ENCODE results near the gene OR6K2. TPM values are rescaled to one million over a fixed set of nuclear protein-coding genes. Genes with fewer than 3 reads are reported as not detected.
"Not testable (repeated sequence)": the region's sequence is repeated elsewhere in the genome, so short reads cannot be mapped to it uniquely, and the experiment has no call there.

Gene OR6K2
- total RNA-seq, 1 experiment from 2014 or later, result not detected

GRCh38 chr1:158688343-158688742, 12.1 kb downstream of the OR6K2 start:
- DNase-seq (ENCODE audit: low read depth); in situ Hi-C loops (cut with HindIII; ENCODE audit: low pct_unique_long_range_greater_than_20kb, low sequenced_read_pairs): not testable (repeated sequence)

- in situ Hi-C loops (cut with HindIII; ENCODE audit: low pct_unique_long_range_greater_than_20kb, low sequenced_read_pairs), result no loop called here
Measured at GRCh38 chr1:158687037-158687436, 13.4 kb downstream of the OR6K2 start.

DNA sequence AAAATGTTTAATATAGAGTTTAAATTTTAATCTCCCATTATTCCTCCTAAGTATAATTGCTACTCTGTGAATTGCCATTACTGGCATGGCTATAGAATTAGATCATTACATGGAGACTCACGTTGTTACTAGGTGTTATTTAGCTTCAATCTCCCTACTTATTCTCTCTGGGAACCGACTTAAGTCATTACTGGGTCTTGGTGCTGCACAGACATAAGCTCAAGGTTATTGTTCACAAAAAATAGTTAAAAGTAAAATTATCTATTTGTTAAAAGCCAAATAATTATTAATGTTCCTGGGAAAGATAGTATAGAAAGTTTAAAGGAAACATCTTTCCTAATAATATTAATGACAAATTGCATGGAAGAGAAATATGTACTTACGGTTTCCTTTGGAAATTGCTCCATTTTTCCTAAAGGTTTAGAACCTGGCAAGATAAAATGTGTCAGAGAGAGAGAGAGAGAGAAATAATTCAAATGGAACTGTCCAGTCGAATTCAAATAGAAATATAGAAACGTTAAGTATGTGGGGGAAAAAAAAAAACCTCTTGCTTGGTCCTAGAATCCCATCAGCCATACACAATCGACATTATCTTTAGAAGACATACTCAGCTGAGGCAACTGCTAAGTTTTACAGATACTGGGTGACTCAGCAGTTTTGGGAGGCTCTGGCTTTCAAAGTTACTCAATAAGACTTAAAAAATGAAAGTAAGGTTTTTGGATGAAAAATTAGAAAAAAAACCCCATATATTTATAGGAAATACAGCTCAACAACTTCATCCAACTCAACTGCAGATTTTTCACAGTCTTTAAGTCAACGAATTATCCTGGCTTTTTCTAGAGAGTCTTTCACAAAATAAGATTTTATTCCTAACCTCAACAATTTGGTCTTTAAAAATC, 14.1 kb downstream of the OR6K2 start, which contains the start of gene SPTA1:
TSS of gene SPTA1 (minus strand) at position 605 of the 899 bp plus-strand sequence. CDS start at position 407, 198 bp downstream.
- in situ Hi-C loops (cut with HindIII; ENCODE audit: low pct_unique_long_range_greater_than_20kb, low sequenced_read_pairs), result no loop called here
- no peak for DNase-seq (ENCODE audit: low read depth)

More at GRCh38 chr1:158687037-158687436, 13.4 kb downstream of the OR6K2 start:
- DNase-seq (ENCODE audit: low read depth), result no peak

GRCh38 chr1:158685085-158685484, 15.4 kb downstream of the OR6K2 start:
- no peak for DNase-seq (ENCODE audit: low read depth)
- in situ Hi-C loops (cut with HindIII; ENCODE audit: low pct_unique_long_range_greater_than_20kb, low sequenced_read_pairs), result no loop called here

DNA sequence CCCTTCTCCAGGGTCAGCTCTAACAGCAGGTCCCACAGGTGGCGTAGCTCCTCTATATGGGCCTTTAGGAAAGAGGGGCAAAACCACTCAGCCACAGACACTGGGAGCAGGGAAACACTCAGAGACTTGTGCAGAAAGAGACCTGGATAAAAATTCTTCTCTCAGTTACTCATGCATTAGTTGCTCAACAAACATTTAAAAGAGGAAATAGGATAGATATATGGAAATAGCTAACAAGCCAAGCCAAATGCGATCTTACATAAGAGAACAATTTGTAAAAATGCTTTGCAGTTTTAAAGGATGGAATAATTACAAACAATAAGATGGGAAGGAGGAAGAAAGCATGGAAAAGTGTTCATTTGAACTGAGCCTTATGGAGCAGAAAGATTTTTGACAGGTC, 18.8 kb downstream of the OR6K2 start:
- no peak for DNase-seq (ENCODE audit: low read depth)

DNA sequence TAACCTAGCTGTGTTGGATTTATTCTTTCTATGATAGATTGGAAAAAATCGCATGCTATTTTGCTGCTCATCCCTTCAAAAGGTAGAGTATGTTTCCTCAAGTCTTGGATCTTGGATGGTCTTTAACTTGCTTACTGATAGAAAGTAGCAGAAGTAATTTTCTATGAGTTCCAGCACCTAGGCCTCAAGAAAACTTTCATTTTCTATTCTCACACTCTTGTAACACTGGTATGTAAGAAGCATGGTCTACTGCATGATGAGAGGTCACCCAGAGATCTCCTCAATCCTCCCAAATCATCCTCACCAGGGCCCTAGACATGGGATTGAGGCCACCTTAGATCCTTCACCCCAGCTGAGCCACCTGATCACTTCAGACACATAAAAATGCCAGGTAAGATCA, 21.2 kb downstream of the OR6K2 start:
- DNase-seq (ENCODE audit: low read depth), result no peak
- in situ Hi-C loops (cut with HindIII; ENCODE audit: low pct_unique_long_range_greater_than_20kb, low sequenced_read_pairs), result no loop called here

More for the DNA sequence above, 18.8 kb downstream of the OR6K2 start:
- in situ Hi-C loops (cut with HindIII; ENCODE audit: low pct_unique_long_range_greater_than_20kb, low sequenced_read_pairs), result no loop called here

- DNase-seq (ENCODE audit: low read depth), result no peak
- in situ Hi-C loops (cut with HindIII; ENCODE audit: low pct_unique_long_range_greater_than_20kb, low sequenced_read_pairs), result no loop called here
Measured at GRCh38 chr1:158675563-158676323, 24.7 kb downstream of the OR6K2 start.

DNA sequence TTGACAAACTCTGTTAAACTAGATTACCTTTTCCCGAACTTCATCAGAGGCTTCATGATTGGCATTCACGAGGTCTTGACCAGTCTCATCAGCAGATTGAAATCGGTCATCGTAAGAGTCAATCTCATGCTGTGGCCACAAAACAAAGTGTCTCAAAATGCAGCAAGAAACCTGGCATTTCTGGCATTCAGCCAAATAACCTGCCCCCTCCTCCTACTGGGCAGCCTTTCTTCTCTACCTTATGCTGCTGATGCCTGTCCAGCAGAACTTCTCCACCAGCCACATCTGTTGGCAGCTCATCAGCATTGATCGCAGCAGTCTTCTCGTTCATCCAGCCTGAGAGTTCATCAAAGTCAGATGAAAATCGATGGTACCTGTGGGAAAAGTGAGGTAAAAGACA, 26.1 kb downstream of the OR6K2 start:
- no peak for DNase-seq (ENCODE audit: low read depth)
- in situ Hi-C loops (cut with HindIII; ENCODE audit: low pct_unique_long_range_greater_than_20kb, low sequenced_read_pairs), result no loop called here

DNA sequence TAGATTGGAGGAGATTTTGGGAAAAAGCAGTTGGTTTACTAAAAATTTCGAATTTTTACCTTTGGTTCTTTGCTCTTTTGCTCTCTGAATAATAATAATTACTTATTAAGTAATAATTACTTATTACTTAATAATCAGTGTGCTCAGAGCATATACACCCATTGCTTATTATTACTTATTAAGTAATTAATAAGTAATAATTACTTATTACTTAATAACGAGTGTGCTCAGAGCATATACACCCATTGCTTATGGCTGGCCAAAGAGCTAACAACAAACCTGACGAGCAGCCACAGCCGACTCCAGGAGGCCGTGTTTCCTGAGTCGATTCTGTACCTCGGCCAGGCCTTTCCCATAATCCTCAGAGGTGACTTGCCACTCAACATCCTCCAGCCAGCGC, 34.4 kb downstream of the OR6K2 start:
- no peak for DNase-seq (ENCODE audit: low read depth)
- in situ Hi-C loops (cut with HindIII; ENCODE audit: low pct_unique_long_range_greater_than_20kb, low sequenced_read_pairs), result no loop called here

DNA sequence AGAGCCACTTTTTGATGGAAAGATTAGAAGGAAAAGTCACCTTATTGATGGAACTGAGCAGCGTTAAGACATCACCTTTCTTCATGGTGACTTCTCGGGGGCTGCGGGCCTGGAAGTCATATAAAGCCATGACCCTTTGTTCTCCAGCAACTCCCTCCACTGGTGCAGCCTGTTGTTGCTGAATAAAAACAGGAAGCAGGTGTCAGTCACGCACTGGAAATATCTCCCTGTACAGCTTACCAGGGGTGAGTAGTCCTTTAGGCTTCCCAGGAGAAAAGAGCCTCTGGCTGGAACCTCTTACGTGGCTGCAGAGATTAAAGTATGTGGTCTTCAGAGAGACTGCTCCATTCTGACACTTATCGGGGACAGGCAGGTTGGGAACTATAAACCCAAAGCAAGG, 45.9 kb downstream of the OR6K2 start:
- in situ Hi-C loops (cut with HindIII; ENCODE audit: low pct_unique_long_range_greater_than_20kb, low sequenced_read_pairs), result no loop called here
- DNase-seq (ENCODE audit: low read depth), result no peak

GRCh38 chr1:158654086-158654485, 46.4 kb downstream of the OR6K2 start:
- in situ Hi-C loops (cut with HindIII; ENCODE audit: low pct_unique_long_range_greater_than_20kb, low sequenced_read_pairs), result no loop called here
- no peak for DNase-seq (ENCODE audit: low read depth)

DNA sequence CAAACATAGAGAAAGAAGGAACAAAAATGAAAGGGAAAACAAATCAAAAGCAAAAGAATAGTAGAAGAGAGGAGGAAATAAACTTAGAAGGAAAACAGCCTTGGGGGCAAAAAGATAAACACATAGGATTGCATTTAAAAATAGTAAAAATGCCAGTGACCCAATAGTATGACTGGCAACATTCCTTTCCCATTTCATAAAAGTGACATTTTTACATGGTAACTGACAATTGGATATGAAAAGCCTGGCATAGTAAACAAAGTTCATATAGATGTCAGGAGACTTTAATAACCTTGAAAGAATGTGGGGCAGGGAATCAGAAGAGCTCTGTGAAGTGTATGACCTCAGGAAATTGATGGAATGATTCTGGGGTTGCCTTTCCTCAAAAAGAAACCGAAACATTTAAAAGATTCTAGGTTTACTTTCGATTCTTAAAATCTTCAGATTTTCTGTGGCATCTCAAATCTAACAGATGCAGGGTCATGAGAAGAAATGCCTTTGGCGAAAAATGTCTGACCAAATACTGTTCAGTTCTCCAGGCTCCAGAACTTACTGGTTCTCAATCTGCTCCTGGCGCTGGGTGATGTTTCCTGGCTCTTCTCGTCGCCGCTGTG, 47.6 kb downstream of the OR6K2 start:
- in situ Hi-C loops (cut with HindIII; ENCODE audit: low pct_unique_long_range_greater_than_20kb, low sequenced_read_pairs), result no loop called here
- no peak for DNase-seq (ENCODE audit: low read depth)

Other genes with a start within 250 kb of the OR6K2 start
- not detected in 2 replicates for gene OR10K1, start 238.8 kb downstream of the OR6K2 start, total RNA-seq (2014; rRNA removed; shearing (Covaris generic); ENCODE audit: low replicate concordance)
- not detected in 2 replicates for gene OR10R2, start 228.4 kb downstream of the OR6K2 start, total RNA-seq (2014; rRNA removed; shearing (Covaris generic); ENCODE audit: low replicate concordance)
- gene OR6Y1, start 146.2 kb downstream of the OR6K2 start, total RNA-seq (2014; rRNA removed; shearing (Covaris generic); ENCODE audit: low replicate concordance), result not detected in 2 replicates
- gene OR6P1, start 130.1 kb downstream of the OR6K2 start, total RNA-seq (2014; rRNA removed; shearing (Covaris generic); ENCODE audit: low replicate concordance), result not detected in 2 replicates
- gene OR10X1, start 120.8 kb downstream of the OR6K2 start, total RNA-seq (2014; rRNA removed; shearing (Covaris generic); ENCODE audit: low replicate concordance), result not detected in 2 replicates
- gene OR10Z1, start 95.4 kb downstream of the OR6K2 start, total RNA-seq (2014; rRNA removed; shearing (Covaris generic); ENCODE audit: low replicate concordance), result not detected in 2 replicates
- not detected in 2 replicates for gene SPTA1, start 13.9 kb downstream of the OR6K2 start, total RNA-seq (2014; rRNA removed; shearing (Covaris generic); ENCODE audit: low replicate concordance)
- gene OR6K3, start 20.1 kb upstream of the OR6K2 start, total RNA-seq (2014; rRNA removed; shearing (Covaris generic); ENCODE audit: low replicate concordance), result not detected in 2 replicates
- not detected in 2 replicates for gene OR6K6, start 54.1 kb upstream of the OR6K2 start, total RNA-seq (2014; rRNA removed; shearing (Covaris generic); ENCODE audit: low replicate concordance)
- gene OR6N1, start 71.5 kb upstream of the OR6K2 start, total RNA-seq (2014; rRNA removed; shearing (Covaris generic); ENCODE audit: low replicate concordance), result not detected in 2 replicates
- not detected in 2 replicates for gene OR6N2, start 80.6 kb upstream of the OR6K2 start, total RNA-seq (2014; rRNA removed; shearing (Covaris generic); ENCODE audit: low replicate concordance)
- gene MNDA, start 130.7 kb upstream of the OR6K2 start, total RNA-seq (2014; rRNA removed; shearing (Covaris generic); ENCODE audit: low replicate concordance), result not detected in 2 replicates
- not detected in 2 replicates for gene PYHIN1, start 230.9 kb upstream of the OR6K2 start, total RNA-seq (2014; rRNA removed; shearing (Covaris generic); ENCODE audit: low replicate concordance)

Measured in Caki2 (cell line).